Panc1 (cell line): ENCODE measurements around the gene TRDN.

Experiments used
- POLR2AphosphoS5 ChIP-seq: IDR thresholded peaks from 2 replicates; pipeline ENCODE4 v1.6.1; 2012; ENCODE audit warnings: mild to moderate bottlenecking, low read depth, low read length, moderate library complexity
- SIN3A ChIP-seq: IDR thresholded peaks from 2 replicates; pipeline ENCODE4 v1.6.1; 2012; ENCODE audit warnings: low read depth, mild to moderate bottlenecking, low read length, moderate library complexity, borderline replicate concordance; ENCODE audit not compliant: insufficient read depth
- TF ChIP-seq, protein P1 (sequence below), 2 experiments: IDR thresholded peaks; 2 replicates each; pipeline ENCODE4 v1.6.1; 2011 to 2012; ENCODE audit warnings: low read depth in 2 of 2, control low read depth in 1 of 2, low read length in 1 of 2, mild to moderate bottlenecking in 1 of 2, moderate library complexity in 1 of 2; ENCODE audit not compliant: insufficient read depth in 1 of 2
- TF ChIP-seq, protein P2 (sequence below): fragments of 450-650 bp; IDR thresholded peaks from 2 replicates; pipeline ENCODE4 v1.5.1; 2017; ENCODE audit warnings: mild to moderate bottlenecking

DNA sequence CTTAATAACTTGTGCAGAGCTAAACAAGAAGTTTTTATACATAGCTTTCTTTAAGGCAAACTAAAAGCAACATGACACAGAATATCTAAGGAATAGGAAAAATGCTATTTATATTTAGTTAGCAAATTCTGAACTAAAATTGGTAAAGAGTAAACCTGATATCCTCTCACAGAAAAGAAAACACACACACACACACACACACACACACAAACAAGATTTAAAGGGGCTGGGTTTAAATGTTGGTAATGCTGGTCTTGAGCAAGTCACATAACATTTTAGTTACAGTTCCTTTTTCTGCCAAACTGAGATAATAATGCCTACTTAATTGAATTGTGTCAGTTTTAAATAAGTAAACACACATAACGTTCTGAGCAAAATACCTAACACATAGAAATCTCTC, 1.6 kb downstream of the TRDN start:
- TF ChIP-seq, protein P1, sequence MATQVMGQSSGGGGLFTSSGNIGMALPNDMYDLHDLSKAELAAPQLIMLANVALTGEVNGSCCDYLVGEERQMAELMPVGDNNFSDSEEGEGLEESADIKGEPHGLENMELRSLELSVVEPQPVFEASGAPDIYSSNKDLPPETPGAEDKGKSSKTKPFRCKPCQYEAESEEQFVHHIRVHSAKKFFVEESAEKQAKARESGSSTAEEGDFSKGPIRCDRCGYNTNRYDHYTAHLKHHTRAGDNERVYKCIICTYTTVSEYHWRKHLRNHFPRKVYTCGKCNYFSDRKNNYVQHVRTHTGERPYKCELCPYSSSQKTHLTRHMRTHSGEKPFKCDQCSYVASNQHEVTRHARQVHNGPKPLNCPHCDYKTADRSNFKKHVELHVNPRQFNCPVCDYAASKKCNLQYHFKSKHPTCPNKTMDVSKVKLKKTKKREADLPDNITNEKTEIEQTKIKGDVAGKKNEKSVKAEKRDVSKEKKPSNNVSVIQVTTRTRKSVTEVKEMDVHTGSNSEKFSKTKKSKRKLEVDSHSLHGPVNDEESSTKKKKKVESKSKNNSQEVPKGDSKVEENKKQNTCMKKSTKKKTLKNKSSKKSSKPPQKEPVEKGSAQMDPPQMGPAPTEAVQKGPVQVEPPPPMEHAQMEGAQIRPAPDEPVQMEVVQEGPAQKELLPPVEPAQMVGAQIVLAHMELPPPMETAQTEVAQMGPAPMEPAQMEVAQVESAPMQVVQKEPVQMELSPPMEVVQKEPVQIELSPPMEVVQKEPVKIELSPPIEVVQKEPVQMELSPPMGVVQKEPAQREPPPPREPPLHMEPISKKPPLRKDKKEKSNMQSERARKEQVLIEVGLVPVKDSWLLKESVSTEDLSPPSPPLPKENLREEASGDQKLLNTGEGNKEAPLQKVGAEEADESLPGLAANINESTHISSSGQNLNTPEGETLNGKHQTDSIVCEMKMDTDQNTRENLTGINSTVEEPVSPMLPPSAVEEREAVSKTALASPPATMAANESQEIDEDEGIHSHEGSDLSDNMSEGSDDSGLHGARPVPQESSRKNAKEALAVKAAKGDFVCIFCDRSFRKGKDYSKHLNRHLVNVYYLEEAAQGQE (IDR thresholded peaks at IDR 0.05; ENCODE audit: insufficient read depth in 1 of 2, low read depth in 2 of 2, low read length in 1 of 2) = no peak
- TF ChIP-seq, protein P2, sequence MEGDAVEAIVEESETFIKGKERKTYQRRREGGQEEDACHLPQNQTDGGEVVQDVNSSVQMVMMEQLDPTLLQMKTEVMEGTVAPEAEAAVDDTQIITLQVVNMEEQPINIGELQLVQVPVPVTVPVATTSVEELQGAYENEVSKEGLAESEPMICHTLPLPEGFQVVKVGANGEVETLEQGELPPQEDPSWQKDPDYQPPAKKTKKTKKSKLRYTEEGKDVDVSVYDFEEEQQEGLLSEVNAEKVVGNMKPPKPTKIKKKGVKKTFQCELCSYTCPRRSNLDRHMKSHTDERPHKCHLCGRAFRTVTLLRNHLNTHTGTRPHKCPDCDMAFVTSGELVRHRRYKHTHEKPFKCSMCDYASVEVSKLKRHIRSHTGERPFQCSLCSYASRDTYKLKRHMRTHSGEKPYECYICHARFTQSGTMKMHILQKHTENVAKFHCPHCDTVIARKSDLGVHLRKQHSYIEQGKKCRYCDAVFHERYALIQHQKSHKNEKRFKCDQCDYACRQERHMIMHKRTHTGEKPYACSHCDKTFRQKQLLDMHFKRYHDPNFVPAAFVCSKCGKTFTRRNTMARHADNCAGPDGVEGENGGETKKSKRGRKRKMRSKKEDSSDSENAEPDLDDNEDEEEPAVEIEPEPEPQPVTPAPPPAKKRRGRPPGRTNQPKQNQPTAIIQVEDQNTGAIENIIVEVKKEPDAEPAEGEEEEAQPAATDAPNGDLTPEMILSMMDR = no peak
- TF ChIP-seq POLR2AphosphoS5 (no peak), SIN3A (no peak)
